K562 (cell line): Measurements from ENCODE around the gene HERC5. TPM values are rescaled to one million over a fixed set of nuclear protein-coding genes. Genes with fewer than 3 reads are reported as not detected.

ENCODE experiments used
- ATAC-seq: fragments of 200-7000 bp; cut with Tn5 transposase; 3 replicates; pipeline ENCODE4 v1.9.1; 2020; ENCODE audit warnings: moderate library complexity
- BruUV-seq: library from RNA; stranded (reverse); fragments of 400-500 nt; replicated peaks from 2 replicates; lab custom pipeline; 2021; lab: Mats Ljungman, UMichigan
- CTCF ChIA-PET: fragments of 300-600 bp; formaldehyde crosslinking; extraction: SDS; loops from one replicate; lab custom pipeline; 2021; ENCODE audit warnings: low intra/inter-chr PET ratio; lab: Yijun Ruan, JAX
- POLR2A ChIA-PET: fragments of 300-600, 350-650 bp; sonication (Branson Sonifier 250); formaldehyde crosslinking; extraction: SDS; loops from one replicate; lab custom pipeline; 2021; ENCODE audit warnings: antibody characterized with exemption, inconsistent platforms; lab: Yijun Ruan, JAX
- DNase-seq, 4 experiments: peaks; one replicate each; pipeline versions ENCODE4 v3.0.0 to v3.0.0-alpha.2; 2011 to 2018; ENCODE audit warnings: low spot score in 3 of 4, mixed read lengths in 3 of 4; ENCODE audit errors: extremely low read depth in 1 of 4
- FAIRE-seq: peaks from 2 replicates; lab custom pipeline; 2011; peaks lifted over from hg19 to GRCh38; lab: Jason Lieb, UNC
- H2AFZ ChIP-seq: 2 replicates; pipeline ENCODE4 v1.6.0; 2011; ENCODE audit warnings: low read depth, low read length, control low read depth, inconsistent platforms
- H3K27ac ChIP-seq: fragments of 200-600 bp; 3 replicates; pipeline ENCODE4 v1.8.0; 2011; ENCODE audit warnings: low read depth, mild to moderate bottlenecking, control low read depth, inconsistent platforms, low read length, moderate library complexity, mixed read lengths; ENCODE audit errors: extremely low read depth
- H3K27me3 ChIP-seq, 2 experiments: fragments of 300-600 bp in 1 of 2; 2 replicates in 1 of 2; 3 replicates in 1 of 2; pipeline versions ENCODE4 v1.6.0 to v1.8.0; 2011; ENCODE audit warnings: inconsistent platforms in 2 of 2, low read length in 2 of 2, mild to moderate bottlenecking in 1 of 2, mixed read lengths in 1 of 2, moderate library complexity in 1 of 2; ENCODE audit not compliant: control insufficient read depth in 2 of 2, insufficient read depth in 2 of 2
- H3K36me3 ChIP-seq: fragments of 300-600 bp; 3 replicates; pipeline ENCODE4 v1.8.0; 2011; ENCODE audit warnings: mild to moderate bottlenecking, low read length, inconsistent platforms; ENCODE audit not compliant: control insufficient read depth, insufficient read depth
- H3K4me1 ChIP-seq, 2 experiments: fragments of 200-600 bp in 1 of 2; replicated peaks in 1 of 2; 2 replicates in 1 of 2; 3 replicates in 1 of 2; pipeline versions ENCODE4 v1.5.1 to v1.8.0; 2011; ENCODE audit warnings: inconsistent platforms in 2 of 2, low read length in 2 of 2, mild to moderate bottlenecking in 1 of 2, mixed read lengths in 1 of 2, moderate library complexity in 1 of 2; ENCODE audit not compliant: control insufficient read depth in 2 of 2, insufficient read depth in 2 of 2
- H3K4me2 ChIP-seq: 2 replicates; pipeline ENCODE4 v1.6.1; 2011; ENCODE audit warnings: low read length, control low read depth, inconsistent platforms, mixed read lengths; ENCODE audit not compliant: insufficient read depth
- H3K4me3 ChIP-seq: fragments of 200-600 bp; sonication (generic), shearing (Covaris generic); 2 replicates; pipeline ENCODE4 v1.5.1; 2016; ENCODE audit warnings: control low read depth, inconsistent platforms
- H3K79me2 ChIP-seq: fragments of 200-600 bp; 3 replicates; pipeline ENCODE4 v1.8.0; 2011; ENCODE audit warnings: low read length, inconsistent platforms; ENCODE audit not compliant: control insufficient read depth, insufficient read depth
- H3K9ac ChIP-seq, 2 experiments: 2 replicates each; pipeline versions ENCODE4 v1.6.0 to v1.6.1; 2011; ENCODE audit warnings: low read depth in 2 of 2, low read length in 2 of 2, control low read depth in 1 of 2, inconsistent platforms in 1 of 2, mild to moderate bottlenecking in 1 of 2, mixed read lengths in 1 of 2; ENCODE audit not compliant: insufficient read depth in 1 of 2
- H3K9me1 ChIP-seq: one replicate; pipeline ENCODE4 v1.6.0; 2011; ENCODE audit warnings: inconsistent platforms, mild to moderate bottlenecking, low read length, moderate library complexity; ENCODE audit not compliant: control insufficient read depth, insufficient read depth
- H3K9me3 ChIP-seq: replicated peaks from 2 replicates; pipeline ENCODE4 v1.5.1; 2011; ENCODE audit warnings: low read depth, low read length, inconsistent platforms; ENCODE audit not compliant: control insufficient read depth, insufficient read depth
- H4K20me1 ChIP-seq: replicated peaks from 2 replicates; pipeline ENCODE4 v1.6.1; 2011; ENCODE audit warnings: low read length, inconsistent platforms, mixed read lengths; ENCODE audit not compliant: control insufficient read depth, insufficient read depth
- DNMT1 ChIP-seq: fragments of 450-650 bp; IDR thresholded peaks from 2 replicates; pipeline ENCODE4 v1.6.1; 2016; ENCODE audit warnings: antibody characterized with exemption, mild to moderate bottlenecking
- EHMT2 ChIP-seq: fragments of 450-650 bp; IDR thresholded peaks from 2 replicates; pipeline ENCODE4 v1.6.1; 2018; ENCODE audit warnings: antibody characterized with exemption
- HDGF ChIP-seq: fragments of 450-650 bp; IDR thresholded peaks from 2 replicates; pipeline ENCODE4 v1.6.1; 2016
- HMG20A ChIP-seq: fragments of 450-650 bp; formaldehyde crosslinking; conservative IDR thresholded peaks from 2 replicates; pipeline ENCODE4 v1.4.0; 2020; ENCODE audit warnings: mild to moderate bottlenecking, mixed read lengths
- KLF13 ChIP-seq: fragments of 450-650 bp; IDR thresholded peaks from 2 replicates; pipeline ENCODE4 v1.6.1; 2016; ENCODE audit warnings: missing genetic modification characterization, low read depth, mild to moderate bottlenecking, missing compliant biosample characterization, moderate library complexity, borderline replicate concordance
- L3MBTL2 ChIP-seq: fragments of 450-650 bp; IDR thresholded peaks from 2 replicates; pipeline ENCODE4 v1.6.1; 2016; ENCODE audit warnings: mild to moderate bottlenecking, moderate library complexity
- MAFG ChIP-seq: fragments of 450-650 bp; conservative IDR thresholded peaks from 2 replicates; pipeline ENCODE4 v1.6.1; 2016; ENCODE audit warnings: missing genetic modification characterization, missing compliant biosample characterization
- MTA1 ChIP-seq: fragments of 450-650 bp; IDR thresholded peaks from 2 replicates; pipeline ENCODE4 v1.6.1; 2017; ENCODE audit warnings: borderline replicate concordance
- NFYB ChIP-seq: IDR thresholded peaks from 2 replicates; pipeline ENCODE4 v1.6.1; 2011; ENCODE audit warnings: mild to moderate bottlenecking, moderate library complexity; ENCODE audit not compliant: insufficient read length; ENCODE audit errors: extremely low read depth
- STAT6 ChIP-seq: sonication (generic); formaldehyde crosslinking; IDR thresholded peaks from 2 replicates; pipeline ENCODE4 v1.8.1; 2023; ENCODE audit warnings: mild to moderate bottlenecking, missing genetic modification reagents
- ZNF316 ChIP-seq: fragments of 450-650 bp; IDR thresholded peaks from 2 replicates; pipeline ENCODE4 v1.6.1; 2016
- ZNF445 ChIP-seq: fragments of 250-450 bp; sonication (Bioruptor Pico); IDR thresholded peaks from 2 replicates; pipeline ENCODE4 v1.4.0; 2020; ENCODE audit warnings: low read depth, mild to moderate bottlenecking, moderate library complexity
- WGBS: fragments of 100-300 bp; shearing (Covaris generic); methylation state at CpG from one replicate; pipeline ENCODE4 v1.1.6; 2016; ENCODE audit warnings: low coverage, mixed read lengths; ENCODE audit not compliant: insufficient coverage; ENCODE audit errors: missing lambda C conversion rate; 5-methylcytosine and 5-hydroxymethylcytosine counted together
- in situ Hi-C: fragments of 300-500 bp; cut with MboI; formaldehyde crosslinking; loops from 4 replicates; pipeline ENCODE4 v1.15.0; 2018; ENCODE audit warnings: inconsistent platforms, mixed read lengths
- intact Hi-C: fragments of 100-400 bp; cut with micrococcal nuclease; formaldehyde crosslinking; loops from 2 replicates; pipeline ENCODE4 v1.14.2; 2022
- polyA plus RNA-seq, 8 experiments: library from polyadenylated mRNA; depleted of rRNA in 4 of 8; stranded (reverse) in 5 of 8; unstranded in 3 of 8; fragments of >200 nt; fragmentation: Nextera tagmentation in 2 of 8; fragmentation: Illumina TruSeq in 1 of 8; extraction: Ambion mirVana in 2 of 8; extraction: Trizol in 1 of 8; gene quantifications; 2 replicates each; pipeline versions ENCODE4 v1.2.1 to v1.2.3, GENCODE V29; 2011 to 2014; ENCODE audit warnings: inconsistent platforms in 1 of 8, missing spikeins in 1 of 8
- total RNA-seq, 7 experiments: library from RNA; depleted of rRNA in 6 of 7; stranded (reverse); fragments of >200 nt in 6 of 7; fragmentation: Illumina TruSeq in 2 of 7; extraction: Trizol in 2 of 7; gene quantifications; 2 replicates each; pipeline versions ENCODE4 v1.2.1 to v1.2.3, GENCODE V29; 2011 to 2021; ENCODE audit warnings: low replicate concordance in 1 of 7

Gene HERC5
- total and polyA plus RNA-seq, 9 of the 15 experiments (the other 6 are each of a cell fraction or from before 2014, with no cell fraction given) = 0.18 TPM; not detected in 8

GRCh38 chr4:88422403-88422802 is 34.5 kb upstream of the HERC5 start:
- no peaks in the 10 kb centered on the region for H3K4me1 ChIP-seq
- no peaks in the 10 kb centered on the region for H3K9me1 ChIP-seq
- DNase-seq = no peak
- H4K20me1 ChIP-seq = no peaks in the 10 kb centered on the region
- no peak overlapping the region for H3K9ac ChIP-seq
- no peaks in the 10 kb centered on the region for H3K79me2 ChIP-seq
- ATAC-seq = no peak
- no peaks in the 10 kb centered on the region for H3K36me3 ChIP-seq
- no peak for FAIRE-seq
- CTCF ChIA-PET = no interaction called here
- H2AFZ ChIP-seq = no peak overlapping the region
- POLR2A ChIA-PET = no interaction called here
- H3K9me3 ChIP-seq = no peaks in the 10 kb centered on the region
- H3K27me3 ChIP-seq = no peaks in the 10 kb centered on the region
- no peak overlapping the region for H3K4me2 ChIP-seq
- no peak for TF ChIP-seq MTA1
- peak; percentile 14; the same call in 1 of the 2 replicates for TF ChIP-seq ZNF316
- intact Hi-C loops = no loop called here
- no peak overlapping the region for H3K4me3 ChIP-seq
- WGBS = 5% methylated on average over 2 of the region's 2 CpGs
- no peak overlapping the region for H3K27ac ChIP-seq
- in situ Hi-C loops = no loop called here
- BruUV-seq = no TSS peak

GRCh38 chr4:88429401-88429800 is 27.5 kb upstream of the HERC5 start:
- FAIRE-seq = no peak
- 7% methylated on average over 1 of the region's 1 CpG for WGBS
- no peaks in the 10 kb centered on the region for H3K27me3 ChIP-seq
- no TSS peak for BruUV-seq
- no peaks in the 10 kb centered on the region for H3K36me3 ChIP-seq
- H3K4me2 ChIP-seq = no peak overlapping the region
- H2AFZ ChIP-seq = no peak overlapping the region
- no peaks in the 10 kb centered on the region for H3K9me1 ChIP-seq
- in situ Hi-C loops (no loop called here), intact Hi-C loops (no loop called here)
- POLR2A ChIA-PET = no interaction called here
- DNase-seq = no peak
- CTCF ChIA-PET = no interaction called here
- ATAC-seq = no peak
- no peak overlapping the region for H3K27ac ChIP-seq
- no peaks in the 10 kb centered on the region for H3K9me3 ChIP-seq
- H3K9ac ChIP-seq = no peak overlapping the region
- no peaks in the 10 kb centered on the region for H4K20me1 ChIP-seq
- no peaks in the 10 kb centered on the region for H3K79me2 ChIP-seq
- no peaks in the 10 kb centered on the region for H3K4me1 ChIP-seq
- H3K4me3 ChIP-seq = no peak overlapping the region
- TF ChIP-seq HDGF (no peak), EHMT2 (no peak), DNMT1 (no peak), STAT6 (no peak), KLF13 (tag) (no peak), ZNF445 (no peak), L3MBTL2 (no peak), HMG20A (CRISPR knock-in tag) (no peak), MAFG (no peak), NFYB (no peak)
